Right renal cortex interstitium (tissue), 3 donors: ENCODE measurements around the gene LRIT1. TPM values are rescaled to one million over a fixed set of nuclear protein-coding genes. Genes with fewer than 3 reads are reported as not detected.

Source experiments
- DNase-seq, 3 donors: peaks; one replicate each; pipeline ENCODE4 v3.0.0-alpha.2; 2013; ENCODE audit warnings: low read depth in 3 of 3, low spot score in 2 of 3
- polyA plus RNA-seq, 3 donors: library from polyadenylated mRNA; unstranded; fragments of 120-200 nt; gene quantifications; one replicate each; pipeline ENCODE4 v1.2.1, GENCODE V29; 2013; ENCODE audit not compliant: insufficient read length in 3 of 3

The LRIT1 gene
- polyA plus RNA-seq, 3 donors, result not detected

DNA sequence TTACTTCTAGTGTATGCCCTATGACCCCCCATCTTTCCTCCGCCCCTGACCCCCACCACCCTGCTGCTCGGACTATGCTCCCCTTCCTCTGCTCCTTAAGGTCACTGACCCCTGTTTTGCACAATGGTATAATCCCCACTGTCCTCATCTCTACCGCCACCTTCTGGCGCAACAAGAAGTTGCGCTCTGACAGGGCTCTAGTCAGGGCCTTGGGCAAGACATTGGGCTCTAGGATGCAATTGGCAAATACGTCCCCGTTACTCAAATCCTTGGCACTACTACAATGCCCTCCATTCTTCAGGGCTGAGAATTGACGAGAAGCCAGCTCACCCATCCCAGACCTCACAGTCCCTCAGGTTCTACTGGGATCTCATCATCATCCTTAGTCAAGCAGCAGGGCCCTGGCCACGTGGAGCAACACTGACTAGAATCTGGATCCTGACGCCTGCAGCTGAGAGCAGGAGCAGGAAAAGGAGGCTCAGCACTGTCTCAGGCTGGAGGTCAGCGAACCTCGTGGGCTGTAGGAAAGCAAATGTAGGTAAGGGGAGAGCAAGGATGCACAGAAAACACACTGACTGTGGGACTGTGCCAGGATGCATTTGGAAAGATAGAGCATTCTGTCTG is 26.6 kb downstream of the LRIT1 start:
- no peak for DNase-seq

DNA sequence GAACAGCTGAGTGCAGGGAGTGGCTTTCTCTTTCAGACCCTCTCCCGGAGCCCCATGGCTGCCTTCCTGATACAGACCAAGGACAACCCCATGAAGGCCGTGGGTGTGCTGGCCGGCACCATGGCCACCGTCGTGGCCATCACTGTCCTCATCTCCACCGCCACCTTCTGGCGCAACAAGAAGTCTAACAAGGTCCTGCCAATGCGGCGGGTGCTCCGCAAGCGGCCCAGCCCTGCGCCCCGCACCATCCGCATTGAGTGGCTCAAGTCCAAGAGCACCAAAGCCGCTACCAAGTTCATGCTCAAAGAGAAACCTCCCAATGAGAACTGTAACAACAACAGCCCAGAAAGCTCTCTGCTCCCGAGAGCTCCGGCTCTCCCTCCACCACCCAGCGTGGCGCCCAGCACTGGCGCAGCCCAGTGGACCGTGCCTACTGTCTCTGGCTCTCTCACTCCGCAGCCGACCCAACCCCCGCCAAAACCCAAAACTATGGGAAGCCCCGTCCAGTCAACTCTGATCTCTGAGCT is 27.2 kb downstream of the LRIT1 start:
- no peak for DNase-seq

DNA sequence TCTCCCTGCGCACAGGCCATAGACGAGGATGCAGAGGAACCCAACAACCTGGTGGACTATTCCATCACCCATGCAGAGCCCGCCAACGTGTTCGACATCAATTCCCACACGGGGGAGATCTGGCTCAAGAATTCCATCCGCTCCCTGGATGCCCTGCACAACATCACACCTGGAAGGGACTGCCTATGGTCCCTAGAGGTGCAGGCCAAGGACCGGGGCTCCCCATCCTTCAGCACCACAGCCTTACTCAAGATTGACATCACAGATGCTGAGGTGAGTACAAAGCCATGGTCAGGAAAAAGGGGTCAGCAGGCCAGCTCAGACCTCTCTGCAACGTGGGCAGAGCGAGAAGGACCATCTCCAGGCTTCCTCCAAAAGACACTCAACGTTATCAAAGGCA is 28.3 kb downstream of the LRIT1 start:
- no peak for DNase-seq

DNA sequence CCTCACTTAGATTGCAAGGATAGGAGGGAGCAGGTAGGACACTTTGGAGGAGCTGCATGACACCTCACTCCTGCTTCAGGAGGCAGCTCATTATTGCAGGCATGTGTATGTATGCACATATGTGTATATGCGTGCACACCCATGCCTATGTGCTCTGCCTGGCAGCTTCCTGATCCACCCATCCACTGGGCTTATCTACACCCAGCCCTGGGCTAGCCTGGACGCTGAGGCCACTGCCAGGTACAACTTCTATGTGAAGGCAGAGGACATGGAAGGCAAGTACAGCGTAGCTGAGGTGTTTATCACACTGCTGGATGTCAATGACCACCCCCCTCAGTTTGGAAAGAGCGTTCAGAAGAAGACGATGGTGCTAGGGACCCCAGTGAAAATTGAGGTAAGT is 29.3 kb downstream of the LRIT1 start:
- no peak for DNase-seq

DNA sequence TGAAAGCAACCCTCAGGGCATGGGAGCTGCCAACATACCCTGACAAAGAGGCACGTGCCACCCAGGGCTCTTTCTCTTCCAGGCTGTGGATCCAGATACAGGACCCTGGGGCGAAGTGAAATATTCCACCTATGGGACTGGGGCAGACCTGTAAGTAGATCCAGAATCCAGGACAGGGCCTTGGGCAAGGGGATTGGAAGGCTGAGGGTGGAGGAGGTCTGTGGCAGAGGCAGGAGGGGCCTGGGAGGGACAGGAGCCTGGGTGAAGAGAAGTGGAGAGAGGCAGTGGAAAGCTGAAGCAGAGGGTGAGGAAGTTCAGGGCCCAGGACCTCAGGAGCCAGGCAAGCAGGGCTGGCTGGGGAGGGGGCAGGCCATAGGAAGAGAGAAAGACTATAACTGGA is 29.8 kb downstream of the LRIT1 start:
- no peak for DNase-seq

DNA sequence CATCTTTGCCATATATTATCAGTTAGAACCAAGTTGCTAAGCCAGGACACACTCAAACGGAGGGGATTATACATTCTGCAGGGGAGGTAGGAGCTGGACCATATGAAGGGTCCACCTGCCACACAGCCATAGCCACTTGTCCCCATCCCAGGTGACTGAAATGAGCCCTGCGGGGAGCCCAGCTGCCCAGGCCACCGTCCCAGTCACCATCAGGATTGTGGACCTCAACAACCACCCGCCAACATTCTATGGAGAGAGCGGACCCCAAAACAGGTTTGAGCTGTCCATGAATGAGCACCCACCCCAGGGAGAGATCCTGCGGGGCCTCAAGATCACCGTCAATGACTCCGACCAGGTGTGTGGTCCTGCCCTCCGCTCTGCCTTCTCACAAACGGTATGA is 33.3 kb downstream of the LRIT1 start:
- no peak for DNase-seq

DNA sequence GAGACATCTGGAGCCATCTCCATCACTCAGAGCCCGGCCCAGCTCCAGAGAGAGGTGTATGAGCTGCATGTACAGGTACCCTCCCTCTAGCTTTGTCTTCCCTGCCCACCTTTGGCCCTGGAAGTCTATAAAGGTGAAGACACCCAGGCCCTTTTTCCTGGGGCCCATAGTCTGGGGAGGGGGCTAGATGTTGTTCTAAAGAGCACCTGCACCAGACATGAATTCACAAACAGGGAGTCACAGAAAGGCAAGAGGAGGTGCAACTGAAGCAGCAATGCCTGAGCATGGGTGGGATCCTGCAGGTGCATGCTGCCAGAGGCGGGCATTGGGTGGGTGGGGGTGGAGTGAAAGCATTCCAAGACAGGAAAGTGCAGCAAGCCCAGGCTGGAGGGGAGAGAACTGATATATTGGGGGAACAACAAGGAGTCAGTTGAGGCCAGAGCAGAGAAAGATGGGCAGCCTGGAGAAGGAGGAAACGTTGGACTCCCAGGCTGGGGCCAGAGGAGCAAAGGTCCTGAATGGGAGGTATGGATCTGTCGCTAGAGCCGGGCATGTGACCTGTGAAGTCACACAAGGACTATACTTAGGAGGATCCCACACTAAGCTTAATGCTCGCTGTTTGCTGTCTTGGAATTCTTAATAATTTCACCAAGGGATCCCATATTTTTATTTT is 35.4 kb downstream of the LRIT1 start:
- no peak for DNase-seq

DNA sequence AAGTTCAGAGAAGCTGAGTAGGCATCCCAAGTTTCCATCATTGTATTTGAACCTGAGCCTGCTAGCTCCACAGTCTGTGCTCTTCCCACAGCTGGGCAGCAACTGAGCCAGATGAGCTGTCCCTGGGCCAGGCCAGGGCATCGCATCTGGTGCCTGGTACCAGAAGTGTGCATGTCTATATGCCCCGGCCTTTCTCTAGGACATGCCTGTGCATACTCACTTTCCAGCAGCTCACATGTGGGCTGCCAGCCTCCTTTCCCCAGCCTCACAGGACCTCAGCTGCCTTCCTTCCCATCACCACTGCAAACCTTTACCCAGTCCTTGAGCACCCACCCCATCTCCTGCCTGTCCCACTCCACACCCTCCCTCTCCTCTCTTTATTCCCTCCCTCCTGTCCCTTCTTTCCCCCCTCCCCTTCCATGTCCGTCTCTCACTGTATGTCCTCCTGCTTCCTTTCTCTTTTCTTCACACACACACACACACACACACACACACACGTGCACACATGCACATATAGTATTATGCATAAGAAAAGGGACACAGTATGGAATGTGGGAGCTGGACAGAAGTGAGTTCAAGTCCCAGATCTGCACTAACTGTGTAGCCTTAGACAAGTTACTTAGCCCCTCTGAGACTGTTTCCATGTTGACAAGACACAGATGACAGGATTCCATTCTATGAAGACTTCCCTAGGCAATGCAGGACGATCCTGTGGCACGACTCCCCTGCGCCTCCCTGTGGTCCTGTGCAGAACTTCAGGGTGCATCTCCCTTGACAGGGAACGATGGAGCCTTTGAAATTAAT is 36.1 kb downstream of the LRIT1 start:
- no peak for DNase-seq

DNA sequence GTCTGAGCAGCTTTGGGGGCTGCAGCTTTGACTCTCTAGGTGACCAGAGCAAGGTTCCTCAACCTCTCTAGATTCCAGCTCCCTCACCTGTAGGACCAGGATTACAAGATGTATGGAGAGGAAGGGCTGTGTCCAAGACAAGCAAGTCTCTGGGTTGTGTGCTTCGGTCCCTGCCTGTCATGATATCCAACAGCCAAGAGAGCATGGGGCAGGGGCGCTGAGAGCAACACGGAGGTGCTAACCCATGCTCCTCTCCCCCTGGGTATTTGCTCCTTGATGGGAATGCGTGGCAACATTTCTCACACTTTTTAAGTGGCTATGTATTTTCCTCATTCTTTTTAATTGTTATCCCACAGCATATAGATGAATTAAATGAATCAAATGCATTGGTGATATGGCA is 36.7 kb downstream of the LRIT1 start:
- no peak for DNase-seq

DNA sequence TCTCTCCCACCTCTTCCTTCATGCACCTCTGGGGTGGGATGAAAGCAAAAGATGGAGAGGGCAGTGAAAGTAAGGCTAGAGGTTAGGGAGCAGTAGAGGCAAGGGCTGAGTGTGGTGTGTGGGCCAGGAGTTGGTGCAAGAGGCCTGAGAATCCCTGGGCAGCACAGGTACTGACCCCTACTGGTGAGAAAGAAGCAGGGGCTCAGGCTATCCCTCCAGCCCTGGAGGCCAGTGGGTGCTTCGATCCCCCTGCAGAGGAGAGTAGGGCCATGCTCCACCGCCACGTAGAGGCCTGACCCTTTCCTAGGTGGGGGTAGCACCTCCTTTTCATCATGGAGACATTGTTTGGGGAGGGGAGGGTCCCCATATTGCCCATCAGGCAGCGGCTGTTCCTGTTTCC is 37.2 kb downstream of the LRIT1 start:
- DNase-seq, result no peak

DNA sequence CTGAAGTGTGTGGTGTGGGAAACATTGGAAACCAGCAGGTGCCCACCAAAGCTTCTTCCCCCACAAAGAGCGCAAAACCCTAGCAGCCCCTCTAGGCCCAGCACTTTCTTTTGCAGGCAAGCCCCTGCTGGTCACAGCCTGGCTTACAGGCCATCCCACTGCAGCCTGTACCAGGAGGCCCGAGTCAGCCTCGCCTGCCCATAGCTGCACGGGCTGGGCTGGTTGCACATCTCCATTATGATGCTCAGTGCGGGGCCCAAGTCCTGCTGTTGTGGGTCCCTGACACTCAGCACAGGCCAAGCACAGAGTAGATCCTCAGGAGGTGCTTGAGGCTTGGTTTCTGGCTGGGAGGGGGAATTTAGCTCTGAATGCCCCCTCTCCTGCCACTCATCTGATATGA is 39.0 kb downstream of the LRIT1 start:
- DNase-seq, result no peak

DNA sequence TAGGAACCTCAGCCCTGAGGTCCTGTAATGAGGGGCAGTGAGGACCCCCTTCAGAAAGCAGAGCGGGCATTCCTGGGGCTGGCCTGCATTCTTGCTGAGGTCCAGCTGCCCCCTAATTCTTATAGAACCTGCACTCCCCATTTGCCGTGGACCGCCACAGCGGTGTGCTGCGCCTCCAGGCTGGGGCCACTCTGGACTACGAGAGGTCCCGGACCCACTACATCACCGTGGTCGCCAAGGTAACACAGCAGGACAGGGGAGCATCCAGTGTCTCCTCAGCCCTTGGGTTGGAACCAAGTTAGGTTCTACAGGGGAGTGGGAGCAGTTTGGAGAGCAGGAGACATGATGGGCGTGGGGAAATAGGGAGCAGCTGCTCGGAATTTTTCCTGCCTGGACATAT is 39.7 kb downstream of the LRIT1 start:
- no peak for DNase-seq

DNA sequence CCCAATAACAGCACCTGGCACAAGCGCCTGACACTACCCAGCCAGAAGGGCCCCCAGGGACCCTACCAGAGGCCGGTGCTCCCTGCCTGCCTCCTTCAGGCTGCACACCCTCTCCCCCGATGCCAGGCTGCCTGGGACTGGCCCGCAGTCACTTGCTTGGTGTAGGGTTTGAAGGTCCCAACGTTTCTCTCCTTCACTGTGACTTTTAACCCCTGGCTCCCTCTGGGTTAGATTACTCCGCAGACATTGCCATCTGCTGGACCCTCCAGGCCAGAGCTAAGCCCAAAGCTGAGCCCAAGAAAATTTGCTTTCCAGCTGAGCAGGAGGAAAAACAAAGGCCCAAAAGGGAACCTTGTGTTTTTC is 40.1 kb downstream of the LRIT1 start:
- DNase-seq, result no peak

DNA sequence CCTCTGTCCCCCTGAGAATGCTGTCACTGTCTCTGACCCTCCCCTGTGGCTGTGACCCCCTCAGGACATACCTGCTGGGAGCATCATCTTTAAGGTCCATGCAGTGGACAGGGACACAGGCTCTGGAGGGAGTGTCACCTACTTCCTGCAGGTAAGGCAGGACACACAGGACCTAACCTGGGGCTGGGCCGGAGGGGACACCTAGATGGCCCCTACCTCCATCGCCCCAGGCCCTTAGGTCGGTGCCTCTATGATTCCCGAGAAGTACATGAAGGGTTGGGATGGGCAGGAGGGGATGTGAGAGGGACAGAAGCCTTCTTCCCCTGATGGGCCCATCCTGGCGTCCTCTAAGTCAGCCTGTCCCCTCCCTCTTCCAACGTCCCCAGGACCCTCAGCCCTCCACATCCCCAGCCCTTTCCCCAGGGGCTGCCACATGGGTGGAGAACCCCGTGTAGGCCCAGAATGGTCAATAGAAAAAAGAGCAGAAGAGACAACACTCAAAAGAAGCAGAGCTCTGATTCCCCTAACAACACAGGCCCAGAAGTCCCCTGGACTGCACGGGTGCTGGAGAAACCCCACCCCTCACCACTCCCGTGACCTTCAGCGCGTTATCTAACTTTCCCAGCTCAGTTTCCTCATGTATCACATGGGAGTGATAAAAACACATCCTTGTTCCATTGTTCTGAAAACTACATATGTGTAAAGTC is 40.7 kb downstream of the LRIT1 start:
- DNase-seq, result no peak

DNA sequence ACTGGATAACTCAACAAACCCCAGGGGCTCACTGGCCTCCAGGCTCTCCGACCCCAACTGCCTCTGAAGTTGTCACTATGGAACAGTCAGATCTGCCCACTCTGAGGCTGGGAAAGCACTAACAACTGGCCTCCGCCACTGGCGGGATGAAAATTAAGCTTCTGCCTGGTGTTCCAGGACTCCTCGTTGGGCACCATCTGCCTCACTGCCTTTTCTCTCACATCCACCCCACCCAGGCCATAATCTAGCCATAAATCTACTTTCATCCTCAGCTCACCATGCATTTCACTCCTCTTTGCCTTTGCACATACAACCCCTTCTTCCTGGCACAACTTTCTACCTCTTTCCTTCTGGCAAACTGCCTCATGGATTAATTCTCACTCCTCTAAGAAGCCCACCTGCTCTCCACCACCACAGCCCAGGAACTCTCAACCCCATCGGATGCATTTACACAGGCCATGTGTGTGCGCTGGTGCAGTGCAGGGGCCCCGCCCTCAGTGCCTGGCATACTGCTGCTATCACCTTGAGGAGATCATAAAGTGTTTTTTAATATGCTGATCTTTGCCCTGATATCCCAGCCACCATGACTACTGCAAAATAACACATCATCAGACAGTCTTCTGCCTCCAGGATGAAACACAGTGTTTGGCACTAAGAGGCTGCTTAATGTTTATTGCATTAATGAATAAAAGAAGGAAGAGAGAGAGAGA is 43.0 kb downstream of the LRIT1 start:
- no peak for DNase-seq

DNA sequence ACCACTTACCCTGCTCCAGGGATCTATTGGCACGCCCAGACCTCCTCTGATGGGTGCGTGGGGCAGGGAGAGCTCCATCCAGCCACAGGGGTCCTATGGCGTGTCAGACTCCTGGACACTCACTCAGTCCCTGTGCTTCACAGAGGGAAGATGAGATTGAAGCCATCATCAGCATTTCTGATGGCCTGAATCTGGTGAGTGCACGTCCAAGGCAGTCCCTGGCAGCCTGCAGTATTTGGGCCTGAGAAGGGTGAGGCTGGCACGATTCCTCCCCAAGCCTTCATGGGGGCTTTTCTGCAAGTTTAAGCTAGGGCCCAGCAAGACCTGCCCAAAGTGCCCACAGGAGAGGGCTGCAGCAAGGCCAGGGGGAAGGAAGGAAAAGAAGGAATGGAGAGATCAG is 43.7 kb downstream of the LRIT1 start:
- no peak for DNase-seq

DNA sequence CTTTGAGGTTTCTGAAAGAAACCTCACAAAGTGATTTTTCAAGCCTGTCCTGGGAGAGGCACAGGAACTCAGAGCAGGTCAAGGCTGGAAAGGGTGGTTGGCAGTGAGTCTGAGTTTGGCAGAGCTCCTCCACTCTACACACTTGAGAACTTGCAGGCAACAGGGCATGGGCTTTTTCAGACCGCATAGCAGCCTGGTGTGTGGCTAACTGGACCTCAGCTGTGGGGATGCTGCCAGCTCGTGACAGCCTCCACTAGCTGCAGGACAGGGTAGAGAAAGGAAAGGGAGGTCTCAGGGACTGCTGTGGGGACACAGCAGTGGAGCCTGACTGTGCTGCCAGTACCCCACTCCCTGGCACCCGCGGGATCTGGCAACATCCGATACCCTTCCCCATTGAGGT is 44.4 kb downstream of the LRIT1 start:
- DNase-seq, result no peak

DNA sequence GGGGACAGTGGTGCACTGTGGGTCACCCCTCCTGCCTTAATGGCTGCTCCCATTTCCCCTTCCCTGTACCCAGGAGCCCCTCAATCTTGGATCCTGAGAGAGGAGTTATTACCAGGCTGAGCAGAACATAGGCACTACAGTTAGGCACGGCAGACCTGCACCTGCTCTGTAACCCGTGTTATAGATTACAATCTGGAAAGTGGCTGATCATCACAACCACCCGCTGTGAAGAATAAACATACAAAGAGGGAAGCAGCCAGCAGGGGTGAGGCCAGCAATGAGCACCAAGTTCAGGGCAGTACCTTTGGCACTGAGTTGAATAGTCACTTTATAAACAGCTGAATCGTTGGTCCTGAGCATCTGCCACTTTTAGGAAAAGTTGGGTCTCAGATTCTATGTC is 45.3 kb downstream of the LRIT1 start:
- no peak for DNase-seq

DNA sequence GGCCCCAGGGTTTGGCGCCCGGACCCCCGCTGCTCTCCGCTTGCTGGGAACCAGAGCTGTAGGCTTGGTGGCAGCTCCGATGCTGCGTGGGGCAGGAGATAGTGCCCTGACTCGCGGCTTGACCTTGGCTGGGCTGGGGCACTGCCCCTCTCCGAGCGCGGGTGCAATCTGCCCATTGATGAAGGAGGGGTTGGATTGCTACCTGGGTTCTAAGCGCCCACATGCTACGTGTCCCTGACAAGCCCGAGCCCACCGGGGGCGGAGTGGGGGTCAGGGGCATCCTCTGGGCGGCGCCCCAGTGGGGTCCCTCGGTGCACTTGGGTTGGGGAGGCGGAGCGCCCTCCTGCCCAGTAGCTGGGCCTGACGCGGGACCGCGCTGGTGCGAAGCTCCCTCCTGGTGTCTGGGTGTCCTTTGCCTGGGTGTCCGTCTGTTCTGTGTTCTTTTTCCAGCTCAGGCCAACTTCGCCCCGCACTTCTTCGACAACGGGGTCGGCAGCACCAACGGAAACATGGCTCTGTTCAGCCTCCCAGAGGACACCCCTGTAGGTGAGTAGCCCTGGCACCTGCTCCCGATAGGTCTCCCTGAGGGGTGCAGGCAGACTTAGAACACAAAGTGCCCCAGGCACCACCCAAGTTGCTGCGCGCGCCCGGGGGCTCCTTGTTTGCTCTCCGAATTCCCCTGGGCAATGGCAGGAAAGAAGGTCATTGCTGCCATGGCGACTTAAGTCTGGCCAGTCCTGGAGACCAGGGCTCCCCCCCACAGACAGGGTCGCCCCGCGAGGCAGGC is 46.1 kb downstream of the LRIT1 start:
- DNase-seq, result no peak
